ENCODE results near the gene MYG1.

Gene MYG1

DNA sequence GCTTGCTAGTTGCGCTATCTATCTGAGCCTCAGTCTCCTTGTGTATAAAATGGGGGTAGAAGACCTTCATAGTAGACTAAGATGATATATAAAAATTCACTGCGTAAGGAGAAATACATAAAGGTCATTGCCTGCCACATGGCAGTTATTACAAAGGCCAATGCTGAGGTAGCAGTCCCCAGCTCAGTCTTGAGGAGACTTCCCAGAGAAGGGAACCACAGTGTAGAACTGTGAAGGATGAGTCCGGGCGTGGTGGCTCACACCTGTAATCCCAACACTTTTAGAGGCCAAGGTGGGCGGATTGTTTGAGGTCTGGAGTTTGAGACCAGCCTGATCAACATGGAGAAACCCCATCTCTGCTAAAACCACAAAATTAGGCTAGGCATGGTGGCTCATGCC is 53.8 kb downstream of the MYG1 start:
- DNase-seq (ENCODE audit: low read depth in 4 of 4, low spot score in 1 of 4): no peak

GRCh38 chr12:53355121-53355520 is 55.6 kb downstream of the MYG1 start:
- DNase-seq (ENCODE audit: low read depth in 4 of 4, low spot score in 1 of 4): no peak
